A549 (cell line): ENCODE measurements around the gene PICK1. TPM values are rescaled to one million over a fixed set of nuclear protein-coding genes. Genes with fewer than 3 reads are reported as not detected.

Experiments used
- ATAC-seq, 2 experiments: fragments of 200-7000 bp in 1 of 2; fragments of >200 bp in 1 of 2; cut with Nextera tagmentation in 1 of 2; cut with Tn5 transposase in 1 of 2; 3 replicates each; pipeline versions ENCODE4 v1.8.0 to v1.9.1; 2018 to 2020; ENCODE audit warnings: mild to moderate bottlenecking in 1 of 2, moderate library complexity in 1 of 2
- CTCF ChIA-PET: fragments of 300-600 bp; sonication (Branson Sonifier 250); formaldehyde crosslinking; extraction: SDS; loops from one replicate; lab custom pipeline; 2021; ENCODE audit warnings: antibody characterized with exemption, inconsistent platforms; lab: Yijun Ruan, JAX
- POLR2A ChIA-PET: fragments of 350-600 bp; formaldehyde crosslinking; extraction: SDS; loops from one replicate; lab custom pipeline; 2021; ENCODE audit warnings: antibody characterized with exemption, inconsistent platforms; lab: Yijun Ruan, JAX
- DNase-seq, 2 experiments: peaks; one replicate each; pipeline versions ENCODE4 v3.0.0 to v3.0.0-alpha.2; 2011 to 2016; ENCODE audit warnings: low read depth in 1 of 2, low spot score in 1 of 2
- FAIRE-seq: peaks from 2 replicates; lab custom pipeline; 2011; peaks lifted over from hg19 to GRCh38; lab: Jason Lieb, UNC
- H3K27ac ChIP-seq, 2 experiments: fragments of >200 bp; sonication (Bioruptor Twin); formaldehyde crosslinking; 3 replicates each; pipeline ENCODE4 v1.5.1; 2016 to 2017
- H3K4me1 ChIP-seq: fragments of >200 bp; sonication (Bioruptor Twin); formaldehyde crosslinking; 3 replicates; pipeline ENCODE4 v1.6.1; 2016
- H3K4me2 ChIP-seq: fragments of >200 bp; sonication (Bioruptor Twin); formaldehyde crosslinking; 3 replicates; pipeline ENCODE4 v1.6.1; 2016
- H3K4me3 ChIP-seq: fragments of >200 bp; sonication (Bioruptor Twin); formaldehyde crosslinking; 3 replicates; pipeline ENCODE4 v1.5.1; 2016
- H3K9me3 ChIP-seq: fragments of >200 bp; sonication (Bioruptor Twin); formaldehyde crosslinking; 3 replicates; pipeline ENCODE4 v1.6.1; 2016
- CBX2 ChIP-seq: fragments of 200-600 bp; sonication (generic); IDR thresholded peaks from 2 replicates; pipeline ENCODE4 v1.6.1; 2016; ENCODE audit warnings: low read depth, mild to moderate bottlenecking, borderline replicate concordance
- CHD4 ChIP-seq: fragments of 200-600 bp; sonication (generic); IDR thresholded peaks from 2 replicates; pipeline ENCODE4 v1.6.1; 2016; ENCODE audit warnings: antibody characterized with exemption, mild to moderate bottlenecking, borderline replicate concordance
- CTCF ChIP-seq: fragments of >200 bp; sonication (Bioruptor Twin); formaldehyde crosslinking; IDR thresholded peaks from 3 replicates; pipeline ENCODE4 v1.5.1; 2016
- EHF ChIP-seq: fragments of 250-450 bp; sonication (Bioruptor Pico); IDR thresholded peaks from 2 replicates; pipeline ENCODE4 v1.5.0; 2020; ENCODE audit warnings: mild to moderate bottlenecking
- EP300 ChIP-seq, 2 experiments: fragments of >200 bp; sonication (Bioruptor Twin); formaldehyde crosslinking; IDR thresholded peaks; 2 replicates in 1 of 2; 3 replicates in 1 of 2; pipeline ENCODE4 v1.6.1; 2016 to 2017
- ESRRA ChIP-seq: fragments of 150-350 bp; IDR thresholded peaks from 2 replicates; pipeline ENCODE4 v1.6.1; 2014; ENCODE audit warnings: mild to moderate bottlenecking, low read length, borderline replicate concordance
- FOSB ChIP-seq: fragments of 250-450 bp; sonication (Bioruptor Pico); IDR thresholded peaks from 2 replicates; pipeline ENCODE4 v1.5.0; 2020; ENCODE audit warnings: mild to moderate bottlenecking, moderate library complexity
- GATA3 ChIP-seq: IDR thresholded peaks from 2 replicates; pipeline ENCODE4 v1.6.1; 2012; ENCODE audit warnings: borderline replicate concordance
- HES2 ChIP-seq: fragments of >200 bp; sonication (Bioruptor Twin); formaldehyde crosslinking; IDR thresholded peaks from 2 replicates; pipeline ENCODE4 v1.6.1; 2016
- HMGXB4 ChIP-seq: fragments of 250-450 bp; sonication (Bioruptor Pico); IDR thresholded peaks from 2 replicates; pipeline ENCODE4 v1.5.0; 2021; ENCODE audit warnings: mild to moderate bottlenecking, moderate library complexity, borderline replicate concordance
- HOXA7 ChIP-seq: fragments of 250-450 bp; sonication (Bioruptor Pico); IDR thresholded peaks from 2 replicates; pipeline ENCODE4 v1.5.0; 2020; ENCODE audit warnings: mild to moderate bottlenecking, moderate library complexity
- KDM5A ChIP-seq: fragments of 200-600 bp; sonication (generic); IDR thresholded peaks from 2 replicates; pipeline ENCODE4 v1.6.1; 2016; ENCODE audit warnings: antibody characterized with exemption, mild to moderate bottlenecking
- NR3C1 ChIP-seq: fragments of >200 bp; sonication (Bioruptor Twin); formaldehyde crosslinking; IDR thresholded peaks from 3 replicates; pipeline ENCODE4 v1.6.1; 2017
- RAD21 ChIP-seq, 2 experiments: fragments of >200 bp in 1 of 2; sonication (Bioruptor Twin) in 1 of 2; formaldehyde crosslinking in 1 of 2; IDR thresholded peaks in 1 of 2; conservative IDR thresholded peaks in 1 of 2; 2 replicates in 1 of 2; 3 replicates in 1 of 2; pipeline ENCODE4 v1.6.1; 2012 to 2018; ENCODE audit warnings: inconsistent platforms in 1 of 2
- RFX5 ChIP-seq: fragments of 450-650 bp; IDR thresholded peaks from 2 replicates; pipeline ENCODE4 v1.7.1; 2014; ENCODE audit warnings: antibody characterized with exemption, mild to moderate bottlenecking, moderate library complexity
- RNF2 ChIP-seq: fragments of 200-600 bp; sonication (generic); IDR thresholded peaks from 2 replicates; pipeline ENCODE4 v1.6.1; 2016; ENCODE audit warnings: low read depth, mild to moderate bottlenecking, antibody characterized with exemption, moderate library complexity, borderline replicate concordance
- SMC3 ChIP-seq: fragments of >200 bp; sonication (Bioruptor Twin); formaldehyde crosslinking; IDR thresholded peaks from 3 replicates; pipeline ENCODE4 v1.6.1; 2018; ENCODE audit warnings: inconsistent platforms
- TP53 ChIP-seq: fragments of 250-450 bp; sonication (Bioruptor Pico); IDR thresholded peaks from 2 replicates; pipeline ENCODE4 v1.5.0; 2021; ENCODE audit warnings: mild to moderate bottlenecking, moderate library complexity
- ZC3H11A ChIP-seq: fragments of 450-650 bp; IDR thresholded peaks from 2 replicates; pipeline ENCODE4 v1.6.1; 2014; ENCODE audit warnings: antibody characterized with exemption, mild to moderate bottlenecking
- ZNF302 ChIP-seq: fragments of 250-450 bp; sonication (Bioruptor Pico); IDR thresholded peaks from 2 replicates; pipeline ENCODE4 v1.9.0; 2021; ENCODE audit warnings: inconsistent platforms, mild to moderate bottlenecking, moderate library complexity
- ZSCAN20 ChIP-seq: fragments of 250-450 bp; sonication (Bioruptor Pico); IDR thresholded peaks from 2 replicates; pipeline ENCODE4 v1.8.0; 2022; ENCODE audit warnings: mild to moderate bottlenecking, moderate library complexity
- WGBS: methylation state at CpG from one replicate; pipeline ENCODE4 v1.1.6; 2017; ENCODE audit errors: missing lambda C conversion rate; 5-methylcytosine and 5-hydroxymethylcytosine counted together
- polyA plus RNA-seq, 4 experiments: library from polyadenylated mRNA; depleted of rRNA in 3 of 4; stranded (reverse); fragments of >200 nt; fragmentation: RNase III in 1 of 4; extraction: RNeasy Plus Mini Kit Qiagen cat#74134 plus additional on column Dnase treatment in 1 of 4; gene quantifications; 2 replicates in 3 of 4; 3 replicates in 1 of 4; pipeline ENCODE4 v1.2.3, GENCODE V29; 2011 to 2017
- TF ChIP-seq, protein P1 (sequence below): fragments of >200 bp; sonication (Bioruptor Twin); formaldehyde crosslinking; IDR thresholded peaks from 3 replicates; pipeline ENCODE4 v1.6.1; 2016
- TF ChIP-seq, protein P2 (sequence below): IDR thresholded peaks from 2 replicates; pipeline ENCODE4 v1.6.1; 2012
- TF ChIP-seq, protein P3 (sequence below): IDR thresholded peaks from 2 replicates; pipeline ENCODE4 v1.6.1; 2012

PICK1 gene
- polyA plus RNA-seq, 2 of the 4 experiments (the other 2 are of a cell fraction), result 15.6 to 17.8 TPM

DNA sequence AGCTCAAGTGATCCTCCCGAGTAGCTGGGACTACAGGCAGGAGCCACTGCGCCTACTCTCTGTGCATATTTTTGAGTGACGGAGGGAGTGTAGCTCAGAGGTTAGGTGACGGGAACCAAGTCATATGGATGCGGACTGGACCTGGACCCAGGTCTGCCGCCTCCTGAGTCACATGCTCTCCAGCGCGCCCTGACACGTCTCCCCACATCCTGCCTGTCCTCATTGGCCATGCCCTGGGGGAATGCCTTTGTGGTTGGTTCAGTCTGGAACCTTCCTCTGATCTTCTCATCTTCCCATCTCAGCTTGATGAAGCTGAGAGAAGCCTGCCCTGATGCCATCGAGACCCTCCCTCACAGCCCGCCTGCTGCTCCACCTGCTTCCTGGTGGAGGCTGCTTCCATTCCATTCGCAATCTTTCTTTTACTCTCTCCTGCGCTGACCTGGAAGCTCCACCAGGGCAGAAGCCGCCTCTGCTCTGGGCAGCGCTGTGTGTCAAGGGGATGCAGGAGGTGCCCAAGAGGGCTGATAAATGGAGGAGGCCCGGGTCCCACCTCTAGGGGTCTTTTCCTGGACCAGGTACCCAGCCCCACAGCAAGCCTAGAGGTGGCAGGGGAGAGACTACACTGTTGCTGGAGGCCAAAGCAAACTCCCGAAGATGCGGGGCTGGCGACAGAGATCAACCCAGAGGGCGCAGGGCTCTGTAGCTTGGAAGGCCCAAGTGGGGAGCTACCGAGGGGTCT is 67.2 kb downstream of the PICK1 start:
- DNase-seq (no peak), FAIRE-seq (no peak), ATAC-seq (peak in 1 of 2 experiments; percentile 56; a peak in 3 of 6 replicates)
- ChIA-PET CTCF (interaction anchor here (5.1 kb wide), 1 partner anchor 10 kb away, joined by 36 read pairs; no protein-coding TSS in a partner anchor), POLR2A (no interaction called here)
- no peaks in the 10 kb centered on the region for H3K9me3 ChIP-seq
- no peak for TF ChIP-seq RFX5
- TF ChIP-seq RAD21 (conservative IDR thresholded peaks at IDR 0.05 in 1 of 2, IDR thresholded peaks at IDR 0.05 in 1 of 2), result no peak
- no peak for TF ChIP-seq EP300 (IDR thresholded peaks at IDR 0.05)
- no peak for TF ChIP-seq CTCF
- no peak for TF ChIP-seq ZC3H11A
- no peak for TF ChIP-seq ZNF302 (CRISPR knock-in tag)
- TF ChIP-seq EHF, result no peak
- no peak for TF ChIP-seq ZSCAN20 (CRISPR knock-in tag)
- no peak for TF ChIP-seq GATA3
- no peak for TF ChIP-seq HES2
- TF ChIP-seq HOXA7 (CRISPR knock-in tag), result no peak
- TF ChIP-seq SMC3, result no peak
- WGBS, result 87% methylated on average over 21 of the region's 21 CpGs
- no peak overlapping the region for H3K4me3 ChIP-seq
- H3K4me2 ChIP-seq, result no peak overlapping the region
- no peaks in the 10 kb centered on the region for H3K4me1 ChIP-seq
- no peak overlapping the region for H3K27ac ChIP-seq

- no peak overlapping the region for H3K4me2 ChIP-seq
- FAIRE-seq, result no peak
- CTCF ChIA-PET, result interaction anchor here (5.1 kb wide), 1 partner anchor 11 kb away, joined by 36 read pairs; no protein-coding TSS in a partner anchor
- TF ChIP-seq CHD4, result no peak
- TF ChIP-seq EHF, result no peak
- TF ChIP-seq RNF2, result no peak
- no peak for TF ChIP-seq CBX2
- TF ChIP-seq, protein P1, sequence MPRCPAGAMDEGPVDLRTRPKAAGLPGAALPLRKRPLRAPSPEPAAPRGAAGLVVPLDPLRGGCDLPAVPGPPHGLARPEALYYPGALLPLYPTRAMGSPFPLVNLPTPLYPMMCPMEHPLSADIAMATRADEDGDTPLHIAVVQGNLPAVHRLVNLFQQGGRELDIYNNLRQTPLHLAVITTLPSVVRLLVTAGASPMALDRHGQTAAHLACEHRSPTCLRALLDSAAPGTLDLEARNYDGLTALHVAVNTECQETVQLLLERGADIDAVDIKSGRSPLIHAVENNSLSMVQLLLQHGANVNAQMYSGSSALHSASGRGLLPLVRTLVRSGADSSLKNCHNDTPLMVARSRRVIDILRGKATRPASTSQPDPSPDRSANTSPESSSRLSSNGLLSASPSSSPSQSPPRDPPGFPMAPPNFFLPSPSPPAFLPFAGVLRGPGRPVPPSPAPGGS, result no peak
- TF ChIP-seq FOSB (CRISPR knock-in tag), result no peak
- TF ChIP-seq, protein P2, sequence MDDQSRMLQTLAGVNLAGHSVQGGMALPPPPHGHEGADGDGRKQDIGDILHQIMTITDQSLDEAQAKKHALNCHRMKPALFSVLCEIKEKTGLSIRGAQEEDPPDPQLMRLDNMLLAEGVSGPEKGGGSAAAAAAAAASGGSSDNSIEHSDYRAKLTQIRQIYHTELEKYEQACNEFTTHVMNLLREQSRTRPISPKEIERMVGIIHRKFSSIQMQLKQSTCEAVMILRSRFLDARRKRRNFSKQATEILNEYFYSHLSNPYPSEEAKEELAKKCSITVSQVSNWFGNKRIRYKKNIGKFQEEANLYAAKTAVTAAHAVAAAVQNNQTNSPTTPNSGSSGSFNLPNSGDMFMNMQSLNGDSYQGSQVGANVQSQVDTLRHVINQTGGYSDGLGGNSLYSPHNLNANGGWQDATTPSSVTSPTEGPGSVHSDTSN, result no peak
- TF ChIP-seq HMGXB4 (CRISPR knock-in tag), result no peak
- no peak for TF ChIP-seq ESRRA
- no peak for TF ChIP-seq RFX5
- no peak for TF ChIP-seq ZNF302 (CRISPR knock-in tag)
- TF ChIP-seq, protein P3, sequence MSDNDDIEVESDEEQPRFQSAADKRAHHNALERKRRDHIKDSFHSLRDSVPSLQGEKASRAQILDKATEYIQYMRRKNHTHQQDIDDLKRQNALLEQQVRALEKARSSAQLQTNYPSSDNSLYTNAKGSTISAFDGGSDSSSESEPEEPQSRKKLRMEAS, result no peak
- no peak for TF ChIP-seq NR3C1
- no peak for TF ChIP-seq TP53 (CRISPR knock-in tag)
- TF ChIP-seq SMC3, result no peak
- no peak for TF ChIP-seq KDM5A
- no peak for TF ChIP-seq RAD21 (conservative IDR thresholded peaks at IDR 0.05 in 1 of 2, IDR thresholded peaks at IDR 0.05 in 1 of 2)
- WGBS, result 88% methylated on average over 7 of the region's 14 CpGs
- no peaks in the 10 kb centered on the region for H3K9me3 ChIP-seq
- ATAC-seq, result no peak
- POLR2A ChIA-PET, result no interaction called here
- H3K4me1 ChIP-seq, result no peaks in the 10 kb centered on the region
- DNase-seq, result no peak
- no peak overlapping the region for H3K4me3 ChIP-seq
- no peak overlapping the region for H3K27ac ChIP-seq
Observed at GRCh38 chr22:38125038-38125610, 67.9 kb downstream of the PICK1 start.
